Measurements from ENCODE around the gene CD164. TPM values are rescaled to one million over a fixed set of nuclear protein-coding genes. Genes with fewer than 3 reads are reported as not detected.
A peak's percentile ranks its signal among the peaks of the same experiment; 100 is the strongest.
"Not testable (repeated sequence)": the region's sequence is repeated elsewhere in the genome, so short reads cannot be mapped to it uniquely, and the experiment has no call there.

CD164 gene
- total RNA-seq, 2 experiments from 2014 or later: 236 to 249 TPM

GRCh38 chr6:109373762-109374161 lies 8.5 kb downstream of the CD164 start:
- H3K4me3 Mint-ChIP-seq: peak overlapping the region; percentile 21
- CTCF ChIA-PET: interaction anchor here (0.9 to 5.6 kb wide), 6 partner anchors 10 to 186 kb away, joined by 3 to 68 read pairs (median 4); partner anchors contain the start of genes CD164 and MICAL1
- peak; percentile 80 for ATAC-seq

GRCh38 chr6:109373331-109373730 lies 8.9 kb downstream of the CD164 start:
- Mint-ChIP-seq H3K36me3 (ENCODE audit: low read depth) (peaks cover 82% of the 10 kb centered on the region), H3K27ac (peak overlapping the region; percentile 78), H3K4me3 (peak overlapping the region; percentile 21), H3K9me3 (ENCODE audit: insufficient read depth) (no peaks in the 10 kb centered on the region), H3K4me1 (ENCODE audit: low read depth) (peaks cover 68% of the 10 kb centered on the region), H3K27me3 (ENCODE audit: low read depth) (no peaks in the 10 kb centered on the region)
- DNase-seq: no peak
- CTCF ChIA-PET: interaction anchor here (0.9 to 5.6 kb wide), 6 partner anchors 10 to 186 kb away, joined by 3 to 68 read pairs (median 4); partner anchors contain the start of genes CD164 and MICAL1
- no peak for ATAC-seq
- POLR2A ChIA-PET: interaction anchor here (1.0 to 5.9 kb wide), 4 partner anchors 10 to 86 kb away, joined by 3 to 99 read pairs (median 4); partner anchors contain the start of gene CD164

More at GRCh38 chr6:109373762-109374161, 8.5 kb downstream of the CD164 start:
- H3K27ac Mint-ChIP-seq: peak overlapping the region; percentile 78
- peaks cover 80% of the 10 kb centered on the region for H3K36me3 Mint-ChIP-seq (ENCODE audit: low read depth)
- no peaks in the 10 kb centered on the region for H3K27me3 Mint-ChIP-seq (ENCODE audit: low read depth)
- DNase-seq: peak; percentile 48
- POLR2A ChIA-PET: interaction anchor here (0.9 to 5.9 kb wide), 5 partner anchors 9 to 62 kb away, joined by 3 to 99 read pairs (median 3); partner anchors contain the start of gene CD164
- H3K4me1 Mint-ChIP-seq (ENCODE audit: low read depth): peaks cover 70% of the 10 kb centered on the region
- H3K9me3 Mint-ChIP-seq (ENCODE audit: insufficient read depth): no peaks in the 10 kb centered on the region

GRCh38 chr6:109372130-109372529 lies 10.1 kb downstream of the CD164 start:
- CTCF ChIA-PET: interaction anchor here (1.2 to 5.6 kb wide), 3 partner anchors 11 to 184 kb away, joined by 3 to 68 read pairs (median 10); partner anchors contain the start of gene CD164
- H3K36me3 Mint-ChIP-seq (ENCODE audit: low read depth): peaks cover 80% of the 10 kb centered on the region
- H3K9me3 Mint-ChIP-seq (ENCODE audit: insufficient read depth): no peaks in the 10 kb centered on the region
- no peak overlapping the region for H3K4me3 Mint-ChIP-seq
- peak overlapping the region; percentile 60 for H3K27ac Mint-ChIP-seq
- no peak for DNase-seq
- ATAC-seq: no peak
- no peaks in the 10 kb centered on the region for H3K27me3 Mint-ChIP-seq (ENCODE audit: low read depth)
- peaks cover 56% of the 10 kb centered on the region for H3K4me1 Mint-ChIP-seq (ENCODE audit: low read depth)
- POLR2A ChIA-PET: interaction anchor here (5.9 kb wide), 1 partner anchor 11 kb away, joined by 99 read pairs; the partner anchor contains the start of gene CD164

GRCh38 chr6:109370792-109371191 lies 11.5 kb downstream of the CD164 start:
- ChIA-PET CTCF (interaction anchor here (1.9 to 5.6 kb wide), 2 partner anchors 13 to 183 kb away, joined by 8 to 68 read pairs; partner anchors contain the start of gene CD164), POLR2A (interaction anchor here (0.6 to 5.9 kb wide), 5 partner anchors 8 to 134 kb away, joined by 3 to 99 read pairs (median 3); partner anchors contain the start of gene CD164)
- no peaks in the 10 kb centered on the region for H3K9me3 Mint-ChIP-seq (ENCODE audit: insufficient read depth)
- peaks cover 44% of the 10 kb centered on the region for H3K4me1 Mint-ChIP-seq (ENCODE audit: low read depth)
- H3K36me3 Mint-ChIP-seq (ENCODE audit: low read depth): peaks cover 81% of the 10 kb centered on the region
- ATAC-seq: no peak
- H3K27me3 Mint-ChIP-seq (ENCODE audit: low read depth): no peaks in the 10 kb centered on the region
- H3K27ac Mint-ChIP-seq: peak overlapping the region; percentile 47
- H3K4me3 Mint-ChIP-seq: no peak overlapping the region
- DNase-seq: no peak

GRCh38 chr6:109370336-109370735 lies 11.9 kb downstream of the CD164 start:
- DNase-seq (no peak), ATAC-seq (no peak)
- Mint-ChIP-seq H3K4me3 (no peak overlapping the region), H3K27ac (no peak overlapping the region), H3K27me3 (ENCODE audit: low read depth) (no peaks in the 10 kb centered on the region), H3K4me1 (ENCODE audit: low read depth) (peaks cover 43% of the 10 kb centered on the region), H3K9me3 (ENCODE audit: insufficient read depth) (no peaks in the 10 kb centered on the region), H3K36me3 (ENCODE audit: low read depth) (peaks cover 83% of the 10 kb centered on the region)
- POLR2A ChIA-PET: interaction anchor here (0.6 to 5.9 kb wide), 3 partner anchors 9 to 83 kb away, joined by 3 to 99 read pairs (median 5); partner anchors contain the start of gene CD164
- CTCF ChIA-PET: interaction anchor here (1.9 to 5.6 kb wide), 2 partner anchors 13 to 182 kb away, joined by 8 to 68 read pairs; partner anchors contain the start of gene CD164

GRCh38 chr6:109369728-109370127 lies 12.5 kb downstream of the CD164 start:
- H3K36me3 Mint-ChIP-seq (ENCODE audit: low read depth): peaks cover 81% of the 10 kb centered on the region
- H3K27me3 Mint-ChIP-seq (ENCODE audit: low read depth): no peaks in the 10 kb centered on the region
- peaks cover 38% of the 10 kb centered on the region for H3K4me1 Mint-ChIP-seq (ENCODE audit: low read depth)
- ChIA-PET CTCF (interaction anchor here (1.9 to 5.6 kb wide), 2 partner anchors 14 to 182 kb away, joined by 8 to 68 read pairs; partner anchors contain the start of gene CD164), POLR2A (interaction anchor here (5.9 kb wide), 1 partner anchor 13 kb away, joined by 99 read pairs; the partner anchor contains the start of gene CD164)
- no peak for ATAC-seq
- no peak for DNase-seq
- H3K4me3 Mint-ChIP-seq: no peak overlapping the region
- no peaks in the 10 kb centered on the region for H3K9me3 Mint-ChIP-seq (ENCODE audit: insufficient read depth)
- H3K27ac Mint-ChIP-seq: no peak overlapping the region

GRCh38 chr6:109364382-109365078 lies 17.7 kb downstream of the CD164 start:
- H3K27ac Mint-ChIP-seq; H3K9me3 Mint-ChIP-seq (ENCODE audit: insufficient read depth); H3K4me3 Mint-ChIP-seq; ATAC-seq; CTCF ChIA-PET; POLR2A ChIA-PET; H3K27me3 Mint-ChIP-seq (ENCODE audit: low read depth); DNase-seq: not testable (repeated sequence)
- Mint-ChIP-seq H3K36me3 (ENCODE audit: low read depth) (peaks cover 86% of the 10 kb centered on the region), H3K4me1 (ENCODE audit: low read depth) (peaks cover 23% of the 10 kb centered on the region)

- Mint-ChIP-seq H3K27ac (peak overlapping the region; percentile 61), H3K4me1 (ENCODE audit: low read depth) (peaks cover 23% of the 10 kb centered on the region)
These were observed 18.5 kb downstream of the CD164 start for GRCh38 chr6:109363753-109364152.

GRCh38 chr6:109362102-109362884 lies 20.0 kb downstream of the CD164 start:
- Mint-ChIP-seq H3K4me3 (no peak overlapping the region), H3K4me1 (ENCODE audit: low read depth) (peaks cover 23% of the 10 kb centered on the region), H3K36me3 (ENCODE audit: low read depth) (peaks cover 92% of the 10 kb centered on the region), H3K27me3 (ENCODE audit: low read depth) (no peaks in the 10 kb centered on the region), H3K9me3 (ENCODE audit: insufficient read depth) (peaks cover 4% of the 10 kb centered on the region), H3K27ac (peak overlapping the region; percentile 26)
- no peak for DNase-seq
- ATAC-seq: no peak
- ChIA-PET POLR2A (interaction anchor here (0.9 to 1.1 kb wide), 2 partner anchors 12 to 14 kb away, joined by 3 read pairs; no protein-coding TSS in a partner anchor), CTCF (interaction anchor here (0.8 to 1.6 kb wide), 4 partner anchors 10 to 174 kb away, joined by 3 to 5 read pairs (median 4); no protein-coding TSS in a partner anchor)

More at GRCh38 chr6:109363753-109364152, 18.5 kb downstream of the CD164 start:
- no peak overlapping the region for H3K4me3 Mint-ChIP-seq
- POLR2A ChIA-PET: no interaction called here
- no peaks in the 10 kb centered on the region for H3K27me3 Mint-ChIP-seq (ENCODE audit: low read depth)
- peaks cover 89% of the 10 kb centered on the region for H3K36me3 Mint-ChIP-seq (ENCODE audit: low read depth)
- ATAC-seq: no peak
- DNase-seq: no peak
- peaks cover 4% of the 10 kb centered on the region for H3K9me3 Mint-ChIP-seq (ENCODE audit: insufficient read depth)
- CTCF ChIA-PET: no interaction called here

GRCh38 chr6:109360791-109361190 lies 21.5 kb downstream of the CD164 start:
- H3K27ac Mint-ChIP-seq: peak overlapping the region; percentile 3

GRCh38 chr6:109360281-109360680 lies 22.0 kb downstream of the CD164 start:
- DNase-seq (no peak), ATAC-seq (no peak)
- Mint-ChIP-seq H3K36me3 (ENCODE audit: low read depth) (peaks cover 95% of the 10 kb centered on the region), H3K27me3 (ENCODE audit: low read depth) (no peaks in the 10 kb centered on the region), H3K4me3 (no peak overlapping the region), H3K9me3 (ENCODE audit: insufficient read depth) (peaks cover 11% of the 10 kb centered on the region), H3K4me1 (ENCODE audit: low read depth) (peaks cover 23% of the 10 kb centered on the region), H3K27ac (no peak overlapping the region)
- POLR2A ChIA-PET: interaction anchor here (1.2 to 1.6 kb wide), 2 partner anchors 13 to 22 kb away, joined by 3 to 5 read pairs; partner anchors contain the start of gene CD164
- CTCF ChIA-PET: no interaction called here

More at GRCh38 chr6:109360791-109361190, 21.5 kb downstream of the CD164 start:
- Mint-ChIP-seq H3K27me3 (ENCODE audit: low read depth) (no peaks in the 10 kb centered on the region), H3K4me3 (no peak overlapping the region), H3K9me3 (ENCODE audit: insufficient read depth) (peaks cover 11% of the 10 kb centered on the region), H3K4me1 (ENCODE audit: low read depth) (peaks cover 23% of the 10 kb centered on the region), H3K36me3 (ENCODE audit: low read depth) (peaks cover 92% of the 10 kb centered on the region)
- no peak for DNase-seq
- CTCF ChIA-PET: interaction anchor here (1.6 kb wide), 1 partner anchor 12 kb away, joined by 3 read pairs; no protein-coding TSS in a partner anchor
- ATAC-seq: no peak
- POLR2A ChIA-PET: interaction anchor here (1.2 to 1.6 kb wide), 2 partner anchors 13 to 22 kb away, joined by 3 to 5 read pairs; partner anchors contain the start of gene CD164
